GM12872 (cell line): Measurements from ENCODE around the gene USH2A.

Experiments
- TF ChIP-seq, protein P1 (sequence below): IDR thresholded peaks from 3 replicates; pipeline ENCODE4 v1.5.1; 2011; ENCODE audit warnings: low read depth, mild to moderate bottlenecking, low read length, moderate library complexity; ENCODE audit not compliant: insufficient read depth

USH2A gene

DNA sequence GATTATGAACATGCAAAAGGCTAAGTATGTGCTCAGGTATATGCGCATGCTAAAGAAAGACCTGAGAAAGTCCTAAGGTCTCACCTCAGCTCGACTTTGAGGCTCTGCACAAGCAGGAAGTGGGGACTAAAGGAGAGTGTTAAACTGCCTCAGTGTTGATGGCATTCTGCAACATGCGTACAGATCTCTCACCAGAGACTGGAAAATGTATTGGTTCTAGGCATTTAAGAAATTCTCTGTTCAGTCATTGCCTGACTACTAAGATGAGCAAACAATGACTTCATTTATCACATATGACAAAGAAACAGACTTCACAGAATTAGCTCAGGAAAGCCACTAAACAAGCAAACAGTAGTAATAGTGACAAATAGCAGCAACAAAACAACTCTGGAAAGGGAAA lies 90.8 kb downstream of the USH2A start:
- TF ChIP-seq, protein P1, sequence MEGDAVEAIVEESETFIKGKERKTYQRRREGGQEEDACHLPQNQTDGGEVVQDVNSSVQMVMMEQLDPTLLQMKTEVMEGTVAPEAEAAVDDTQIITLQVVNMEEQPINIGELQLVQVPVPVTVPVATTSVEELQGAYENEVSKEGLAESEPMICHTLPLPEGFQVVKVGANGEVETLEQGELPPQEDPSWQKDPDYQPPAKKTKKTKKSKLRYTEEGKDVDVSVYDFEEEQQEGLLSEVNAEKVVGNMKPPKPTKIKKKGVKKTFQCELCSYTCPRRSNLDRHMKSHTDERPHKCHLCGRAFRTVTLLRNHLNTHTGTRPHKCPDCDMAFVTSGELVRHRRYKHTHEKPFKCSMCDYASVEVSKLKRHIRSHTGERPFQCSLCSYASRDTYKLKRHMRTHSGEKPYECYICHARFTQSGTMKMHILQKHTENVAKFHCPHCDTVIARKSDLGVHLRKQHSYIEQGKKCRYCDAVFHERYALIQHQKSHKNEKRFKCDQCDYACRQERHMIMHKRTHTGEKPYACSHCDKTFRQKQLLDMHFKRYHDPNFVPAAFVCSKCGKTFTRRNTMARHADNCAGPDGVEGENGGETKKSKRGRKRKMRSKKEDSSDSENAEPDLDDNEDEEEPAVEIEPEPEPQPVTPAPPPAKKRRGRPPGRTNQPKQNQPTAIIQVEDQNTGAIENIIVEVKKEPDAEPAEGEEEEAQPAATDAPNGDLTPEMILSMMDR, result no peak

DNA sequence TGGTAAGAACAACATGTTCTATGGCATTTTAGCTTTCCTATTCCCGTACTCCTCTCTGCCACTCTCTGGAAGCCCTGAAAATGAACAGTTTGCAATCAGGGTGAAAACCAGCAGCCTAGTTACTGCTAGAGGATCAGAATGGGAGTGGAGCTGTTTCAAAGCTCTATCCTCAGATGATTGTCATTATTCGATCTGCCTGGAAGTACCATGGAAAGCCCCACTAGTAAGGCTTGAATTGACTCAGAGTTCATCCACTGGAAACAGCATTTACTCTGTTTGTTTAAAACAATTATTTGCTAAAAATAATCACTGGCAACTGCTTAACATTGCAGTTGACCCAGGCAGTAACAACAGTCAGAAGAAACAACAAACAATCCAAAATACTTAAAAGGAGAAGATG lies 91.2 kb downstream of the USH2A start:
- TF ChIP-seq, protein P1, result no peak

DNA sequence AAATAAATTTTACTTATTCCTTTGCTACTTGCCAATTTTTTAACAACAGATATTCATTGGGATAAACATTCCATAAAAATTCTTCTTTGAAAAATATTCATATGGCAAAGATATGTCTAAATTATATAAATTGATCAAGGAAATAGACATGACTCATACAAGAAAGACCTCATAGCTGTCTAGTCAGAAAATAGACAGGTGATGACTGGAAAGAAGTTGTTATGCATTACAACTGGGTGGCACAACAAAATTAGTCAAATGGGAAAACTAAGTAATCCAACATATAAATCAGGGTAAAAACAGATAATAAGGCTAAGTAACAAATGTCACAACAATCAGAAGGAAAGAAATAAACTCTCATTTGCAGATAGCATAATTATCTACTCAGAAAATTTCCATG lies 92.0 kb downstream of the USH2A start:
- TF ChIP-seq, protein P1, result no peak

DNA sequence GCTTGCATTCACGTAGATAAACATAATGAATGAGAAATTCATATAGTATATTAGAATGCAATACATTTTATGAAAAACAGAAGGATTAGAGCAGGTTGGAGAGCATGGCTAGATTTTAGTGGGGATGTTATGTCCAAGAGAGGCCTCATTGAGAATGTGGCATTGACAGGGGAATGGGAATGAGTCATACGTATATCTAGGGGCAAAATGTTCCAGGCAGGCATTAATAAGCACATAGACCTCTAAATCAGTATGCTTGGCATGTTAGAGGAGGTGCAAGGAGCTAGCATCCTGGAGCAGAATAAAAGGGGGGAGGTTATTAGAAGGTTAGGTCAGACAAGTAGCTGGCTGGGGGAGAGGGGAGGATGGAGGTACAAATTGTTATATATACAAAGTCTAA lies 93.0 kb downstream of the USH2A start:
- TF ChIP-seq, protein P1, result no peak

DNA sequence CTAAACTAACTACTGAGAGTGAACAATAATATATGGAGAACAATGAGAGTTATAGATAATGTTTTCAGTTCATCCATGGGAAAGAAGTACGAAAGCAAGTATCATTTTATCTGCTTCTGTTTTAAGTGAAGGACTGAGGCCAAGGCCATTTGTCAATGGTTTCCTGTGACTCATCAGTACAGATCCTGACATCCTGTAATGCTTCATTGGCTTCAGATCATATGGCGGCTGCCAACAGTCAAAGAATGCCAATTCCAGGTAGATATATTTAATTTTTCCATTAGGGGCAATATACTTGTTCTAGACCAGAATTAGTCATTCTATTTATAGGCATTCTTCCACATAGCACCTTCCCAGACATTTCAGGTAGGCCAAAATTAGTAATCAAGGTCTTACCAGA lies 97.3 kb downstream of the USH2A start:
- TF ChIP-seq, protein P1, result no peak

DNA sequence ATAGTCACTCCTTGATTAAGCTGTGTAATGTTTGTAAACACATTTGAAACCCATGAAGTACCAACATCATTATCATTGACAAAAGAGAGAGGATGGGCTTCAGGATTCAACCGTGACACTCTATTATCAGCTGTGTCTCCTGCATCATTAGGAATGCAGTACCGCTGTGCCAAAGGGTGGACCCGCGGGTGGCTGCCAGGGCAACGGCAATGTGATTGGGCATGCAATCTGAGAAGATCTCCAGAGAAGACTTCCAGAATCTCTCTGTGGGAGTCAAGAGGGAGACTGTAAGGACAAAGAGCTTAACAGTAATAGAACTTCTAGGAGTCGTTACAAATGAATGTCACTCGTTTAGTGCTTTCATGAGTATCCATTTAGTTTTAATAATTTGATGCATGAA lies 97.9 kb downstream of the USH2A start:
- TF ChIP-seq, protein P1, result no peak

DNA sequence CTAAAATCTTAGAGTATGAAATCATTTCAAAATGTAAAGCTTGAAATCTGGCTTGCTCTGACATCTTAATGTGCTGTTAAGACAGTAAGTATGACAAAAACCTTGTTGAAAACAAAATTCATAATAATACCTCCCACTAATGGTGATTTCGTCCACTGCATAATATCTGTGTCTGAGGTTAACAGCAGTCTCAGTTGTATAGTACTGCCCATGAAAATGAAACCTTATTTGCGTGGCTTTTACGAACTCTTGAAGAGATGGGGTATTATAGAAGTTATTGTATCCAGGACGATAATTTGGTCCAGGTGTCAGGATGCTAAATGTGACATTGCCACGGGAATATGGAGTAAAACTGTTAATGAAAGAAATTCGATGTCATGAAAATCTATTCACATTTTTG lies 99.9 kb downstream of the USH2A start:
- TF ChIP-seq, protein P1, result no peak
